ENCODE measurements around the gene UCN2. TPM values are rescaled to one million over a fixed set of nuclear protein-coding genes. Genes with fewer than 3 reads are reported as not detected.
"Not testable (repeated sequence)": the region's sequence is repeated elsewhere in the genome, so short reads cannot be mapped to it uniquely, and the experiment has no call there.

Gene UCN2
- total RNA-seq, 1 experiment from 2014 or later = 0.49 TPM

DNA sequence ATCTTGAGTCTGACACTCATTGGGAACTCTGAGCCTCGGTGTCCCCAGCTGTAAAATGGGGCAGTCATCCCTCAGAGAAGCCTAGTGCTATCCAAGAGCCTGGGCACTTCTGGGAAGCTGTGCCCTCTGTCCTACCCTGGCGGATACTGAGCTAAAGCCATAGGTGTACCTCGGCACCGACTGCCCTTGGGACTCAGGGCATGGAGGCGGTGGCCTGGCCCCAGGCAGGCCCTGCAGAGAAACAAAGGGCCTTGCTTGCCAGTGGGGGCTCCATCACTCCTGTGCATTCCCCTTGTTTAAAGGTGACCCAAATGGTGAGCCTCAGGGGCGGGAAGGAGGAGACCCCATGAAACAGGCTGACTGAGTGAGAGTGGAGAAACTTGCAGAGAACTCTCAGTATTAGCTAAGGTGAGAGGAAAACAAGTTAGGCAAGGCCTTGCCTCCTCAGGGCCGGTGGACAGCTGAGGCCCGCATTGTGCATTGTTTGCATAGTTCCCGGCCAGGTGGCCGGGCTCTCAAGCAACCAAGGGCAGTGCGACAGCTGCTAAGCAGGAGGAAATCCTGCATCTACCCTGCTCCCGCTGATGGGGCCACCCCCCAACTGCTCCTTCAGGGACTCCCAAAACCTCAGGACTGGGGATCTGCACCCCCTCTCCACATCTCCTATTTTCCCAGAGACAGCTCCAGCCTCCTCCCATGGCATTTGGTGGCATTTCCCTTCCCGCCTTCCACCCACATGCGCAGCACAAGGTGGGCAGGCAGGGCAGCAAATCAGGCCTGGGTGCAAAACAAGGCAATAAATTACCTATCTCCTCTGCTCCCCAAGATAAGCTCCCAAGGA is 11.2 kb downstream of the UCN2 start:
- H3K27me3 ChIP-seq (replicated peaks; ENCODE audit: insufficient read depth, low read depth, low read length, poor library complexity) = no peaks in the 10 kb centered on the region
- no TSS peak for BruUV-seq (replicated peaks)
- DNase-seq (ENCODE audit: low spot score) = no peak
- H3K36me3 ChIP-seq (ENCODE audit: insufficient read depth, low read length, poor library complexity, severe bottlenecking) = no peaks in the 10 kb centered on the region
- no peak overlapping the region for H3K4me3 ChIP-seq (ENCODE audit: low read depth, low read length, poor library complexity, severe bottlenecking)
- H3K27ac ChIP-seq (ENCODE audit: low read depth, low read length, poor library complexity, severe bottlenecking) = no peak overlapping the region
- CTCF ChIA-PET = no interaction called here
- POLR2A ChIA-PET (ENCODE audit: low non-redundant PET) = no interaction called here
- intact Hi-C loops (cut with micrococcal nuclease; ENCODE audit: unreplicated experiment) = no loop called here
- no peaks in the 10 kb centered on the region for H3K9me3 ChIP-seq (ENCODE audit: low read depth, low read length, poor library complexity, severe bottlenecking)
- H3K4me1 ChIP-seq (ENCODE audit: insufficient read depth, low read length, poor library complexity, severe bottlenecking) = no peaks in the 10 kb centered on the region
- TF ChIP-seq, protein P1, sequence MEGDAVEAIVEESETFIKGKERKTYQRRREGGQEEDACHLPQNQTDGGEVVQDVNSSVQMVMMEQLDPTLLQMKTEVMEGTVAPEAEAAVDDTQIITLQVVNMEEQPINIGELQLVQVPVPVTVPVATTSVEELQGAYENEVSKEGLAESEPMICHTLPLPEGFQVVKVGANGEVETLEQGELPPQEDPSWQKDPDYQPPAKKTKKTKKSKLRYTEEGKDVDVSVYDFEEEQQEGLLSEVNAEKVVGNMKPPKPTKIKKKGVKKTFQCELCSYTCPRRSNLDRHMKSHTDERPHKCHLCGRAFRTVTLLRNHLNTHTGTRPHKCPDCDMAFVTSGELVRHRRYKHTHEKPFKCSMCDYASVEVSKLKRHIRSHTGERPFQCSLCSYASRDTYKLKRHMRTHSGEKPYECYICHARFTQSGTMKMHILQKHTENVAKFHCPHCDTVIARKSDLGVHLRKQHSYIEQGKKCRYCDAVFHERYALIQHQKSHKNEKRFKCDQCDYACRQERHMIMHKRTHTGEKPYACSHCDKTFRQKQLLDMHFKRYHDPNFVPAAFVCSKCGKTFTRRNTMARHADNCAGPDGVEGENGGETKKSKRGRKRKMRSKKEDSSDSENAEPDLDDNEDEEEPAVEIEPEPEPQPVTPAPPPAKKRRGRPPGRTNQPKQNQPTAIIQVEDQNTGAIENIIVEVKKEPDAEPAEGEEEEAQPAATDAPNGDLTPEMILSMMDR (conservative IDR thresholded peaks at IDR 0.05; ENCODE audit: low read depth, low read length) = no peak
- no peak for TF ChIP-seq EZH2 (IDR thresholded peaks at IDR 0.05; ENCODE audit: borderline replicate concordance, low read depth, low read length, poor library complexity, severe bottlenecking)

DNA sequence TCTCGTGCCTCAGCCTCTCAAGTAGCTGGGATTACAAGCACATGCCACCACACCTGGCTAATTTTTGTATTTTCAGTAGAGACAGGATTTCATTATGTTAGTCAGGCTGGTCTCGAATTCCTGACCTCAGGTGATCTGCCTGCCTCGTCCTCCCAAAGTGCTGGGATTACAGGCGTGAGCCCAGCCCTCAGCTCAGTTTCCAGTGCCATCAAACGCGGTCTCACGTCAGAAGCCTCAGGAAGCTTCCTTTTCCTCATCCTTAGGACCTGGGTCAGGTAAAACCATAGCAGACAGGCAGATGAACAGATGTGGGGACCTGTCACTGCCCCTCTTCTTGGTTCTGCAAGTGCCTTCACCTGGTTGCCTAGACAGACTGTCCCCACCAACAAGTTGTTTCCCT is 11.9 kb downstream of the UCN2 start:
- H3K4me3 ChIP-seq (ENCODE audit: low read depth, low read length, poor library complexity, severe bottlenecking); H3K27me3 ChIP-seq (replicated peaks; ENCODE audit: insufficient read depth, low read depth, low read length, poor library complexity); H3K36me3 ChIP-seq (ENCODE audit: insufficient read depth, low read length, poor library complexity, severe bottlenecking); DNase-seq (ENCODE audit: low spot score); POLR2A ChIA-PET (ENCODE audit: low non-redundant PET); BruUV-seq (replicated peaks); H3K9me3 ChIP-seq (ENCODE audit: low read depth, low read length, poor library complexity, severe bottlenecking); H3K4me1 ChIP-seq (ENCODE audit: insufficient read depth, low read length, poor library complexity, severe bottlenecking); intact Hi-C loops (cut with micrococcal nuclease; ENCODE audit: unreplicated experiment); CTCF ChIA-PET; H3K27ac ChIP-seq (ENCODE audit: low read depth, low read length, poor library complexity, severe bottlenecking): not testable (repeated sequence)

DNA sequence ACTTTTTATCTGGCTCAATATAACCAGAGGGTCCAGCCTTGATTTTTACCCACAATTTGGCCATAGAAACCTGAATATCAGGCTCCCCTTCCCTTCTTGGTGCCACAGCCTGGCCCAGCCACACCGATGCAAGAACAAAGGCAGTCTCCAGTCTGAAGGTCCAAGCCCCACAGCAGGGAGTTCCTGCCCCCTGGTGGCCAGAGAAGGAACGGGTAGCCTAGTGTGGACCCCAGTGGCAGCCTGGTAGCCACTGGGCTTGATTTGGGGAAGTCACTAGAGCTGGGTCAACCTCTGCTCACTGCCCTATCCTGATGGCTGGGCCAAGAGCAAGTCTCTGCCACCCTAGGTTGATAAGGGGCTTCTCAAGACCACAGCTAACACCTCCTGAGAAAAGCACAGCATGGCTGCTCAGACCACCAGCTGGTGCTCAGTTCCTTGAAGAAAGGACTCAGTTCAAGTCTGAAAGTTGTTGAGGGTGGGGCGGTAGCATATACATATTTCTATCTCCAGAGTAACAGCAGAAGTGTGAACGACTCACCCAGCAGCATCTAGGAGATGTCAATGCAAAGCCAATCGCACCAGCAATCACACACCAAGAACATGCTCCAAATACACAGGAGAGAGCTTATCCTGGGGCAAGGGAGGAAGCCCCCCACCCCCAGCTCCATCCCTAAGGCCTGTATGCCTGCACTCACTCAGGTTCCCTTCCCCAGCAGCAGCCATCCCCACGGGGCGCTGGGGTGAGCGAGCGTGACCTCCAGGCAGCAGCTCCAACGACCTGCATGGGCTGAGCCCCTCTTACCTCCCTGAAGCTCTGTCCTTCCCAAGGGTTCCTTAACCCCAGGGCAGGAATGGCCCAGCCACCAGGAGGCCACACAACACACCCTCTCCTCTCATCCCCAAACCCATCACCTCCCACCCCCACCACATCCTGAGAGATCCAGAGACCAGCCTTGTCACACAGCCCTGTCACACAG is 14.6 kb downstream of the UCN2 start:
- CTCF ChIA-PET = interaction anchor here (0.6 to 0.9 kb wide), 2 partner anchors 113 to 323 kb away, joined by 3 read pairs; no protein-coding TSS in a partner anchor

More for the DNA sequence above, 14.6 kb downstream of the UCN2 start:
- POLR2A ChIA-PET (ENCODE audit: low non-redundant PET) = no interaction called here
- Histone ChIP-seq H3K27me3 (replicated peaks; ENCODE audit: insufficient read depth, low read depth, low read length, poor library complexity) (no peaks in the 10 kb centered on the region), H3K4me1 (ENCODE audit: insufficient read depth, low read length, poor library complexity, severe bottlenecking) (no peaks in the 10 kb centered on the region), H3K4me3 (ENCODE audit: low read depth, low read length, poor library complexity, severe bottlenecking) (no peak overlapping the region), H3K36me3 (ENCODE audit: insufficient read depth, low read length, poor library complexity, severe bottlenecking) (no peaks in the 10 kb centered on the region), H3K27ac (ENCODE audit: low read depth, low read length, poor library complexity, severe bottlenecking) (no peak overlapping the region), H3K9me3 (ENCODE audit: low read depth, low read length, poor library complexity, severe bottlenecking) (no peaks in the 10 kb centered on the region)
- DNase-seq (ENCODE audit: low spot score) = peak; percentile 61
- TF ChIP-seq EZH2 (IDR thresholded peaks at IDR 0.05; ENCODE audit: borderline replicate concordance, low read depth, low read length, poor library complexity, severe bottlenecking) = no peak
- TF ChIP-seq, protein P1 (conservative IDR thresholded peaks at IDR 0.05; ENCODE audit: low read depth, low read length) = peak; percentile 71
- no TSS peak for BruUV-seq (replicated peaks)
- intact Hi-C loops (cut with micrococcal nuclease; ENCODE audit: unreplicated experiment) = loop anchor here (5.0 to 10.0 kb wide), 2 partner anchors 74 to 317 kb away; no protein-coding TSS in a partner anchor
